Astrocyte of the cerebellum (primary cell): ENCODE measurements around the gene SAT2.

Experiments
- DNase-seq: peaks from one replicate; pipeline ENCODE4 v3.0.0-alpha.2; 2011; ENCODE audit warnings: low read depth
- H3K4me3 ChIP-seq: 2 replicates; pipeline ENCODE4 v1.5.1; 2011; ENCODE audit warnings: mild to moderate bottlenecking, low read depth, low read length, moderate library complexity
- CTCF ChIP-seq: IDR thresholded peaks from 2 replicates; pipeline ENCODE4 v1.5.1; 2012; ENCODE audit warnings: low read length, low read depth, moderate library complexity, mild to moderate bottlenecking; ENCODE audit errors: missing control alignments
- in situ Hi-C: cut with HindIII; loops from 2 replicates; pipeline ENCODE4 v1.10.0; 2017; ENCODE audit warnings: low sequenced_read_pairs

The SAT2 gene

GRCh38 chr17:7592422-7593021 is 35.1 kb downstream of the SAT2 start:
- in situ Hi-C loops: no loop called here

GRCh38 chr17:7591596-7591995 is 36.0 kb downstream of the SAT2 start:
- no peak for DNase-seq
- H3K4me3 ChIP-seq: no peak overlapping the region
- TF ChIP-seq CTCF: no peak
- in situ Hi-C loops: no loop called here

More at GRCh38 chr17:7592422-7593021, 35.1 kb downstream of the SAT2 start:
- no peak for DNase-seq
- no peak for TF ChIP-seq CTCF
- no peak overlapping the region for H3K4me3 ChIP-seq

- DNase-seq: no peak
- TF ChIP-seq CTCF: no peak
- in situ Hi-C loops: no loop called here
- no peak overlapping the region for H3K4me3 ChIP-seq
These were observed 36.9 kb downstream of the SAT2 start for GRCh38 chr17:7590743-7591142.

GRCh38 chr17:7589891-7590691 is 37.5 kb downstream of the SAT2 start, which contains the start of gene SOX15:
SOX15 (minus strand) TSS chr17:7590094; CDS start chr17:7589676, 418 bp downstream.
- no peak for TF ChIP-seq CTCF
- in situ Hi-C loops: no loop called here
- DNase-seq: no peak
- peak within 1 kb of the TSS; percentile 21 for H3K4me3 ChIP-seq

- peak overlapping the region; percentile 21 for H3K4me3 ChIP-seq
- peak; percentile 64 for DNase-seq
- in situ Hi-C loops: no loop called here
- peak; percentile 85 for TF ChIP-seq CTCF
These were observed 38.3 kb downstream of the SAT2 start for GRCh38 chr17:7589204-7589868.

GRCh38 chr17:7588553-7589203 is 38.9 kb downstream of the SAT2 start:
- in situ Hi-C loops: no loop called here

More at GRCh38 chr17:7588553-7589203, 38.9 kb downstream of the SAT2 start:
- DNase-seq: no peak
- no peak for TF ChIP-seq CTCF
- peak overlapping the region; percentile 21 for H3K4me3 ChIP-seq
